Activated CD4-positive, CD25-positive, alpha-beta regulatory T cell (primary cell): ENCODE measurements around the gene TWIST1.

ENCODE experiments used
- DNase-seq, 4 experiments: peaks; one replicate each; lab custom pipeline; 2025; lab: John Stamatoyannopoulos, UW

Gene TWIST1

DNA sequence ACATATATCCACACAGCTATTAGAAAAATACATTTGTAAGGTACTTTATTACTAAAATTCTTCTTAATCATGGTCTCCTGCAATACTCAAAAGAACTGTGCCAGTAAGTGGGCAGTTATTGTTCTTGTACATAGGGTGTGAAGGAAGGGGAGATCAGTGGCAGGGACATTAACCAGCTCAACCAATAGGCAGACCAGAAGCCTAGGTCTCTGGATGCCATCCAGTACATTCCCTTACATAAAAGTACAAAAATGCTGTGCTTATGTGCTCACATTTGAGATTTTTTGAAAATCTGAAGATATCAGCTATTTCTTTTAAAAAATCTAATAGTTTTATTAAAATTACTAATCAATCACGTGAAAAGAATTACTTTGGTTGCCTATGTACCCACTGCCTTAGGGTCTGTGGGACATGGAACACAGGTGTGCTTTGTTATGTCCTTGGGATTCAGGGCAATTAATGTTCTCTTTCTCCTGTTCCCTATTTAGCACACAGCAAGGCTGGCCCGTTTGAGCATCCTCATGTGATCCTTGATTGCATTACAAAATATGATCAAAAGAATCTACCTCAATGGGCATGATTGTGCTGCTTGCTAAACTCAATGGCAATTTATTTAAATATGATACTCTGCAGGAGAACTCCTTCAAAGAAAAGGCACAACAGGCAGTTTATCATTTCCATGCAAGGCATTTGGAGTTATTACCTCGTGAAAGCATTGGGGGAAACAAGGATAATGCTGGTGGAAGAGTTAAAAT is 22.7 kb downstream of the TWIST1 start:
- no peak for DNase-seq

DNA sequence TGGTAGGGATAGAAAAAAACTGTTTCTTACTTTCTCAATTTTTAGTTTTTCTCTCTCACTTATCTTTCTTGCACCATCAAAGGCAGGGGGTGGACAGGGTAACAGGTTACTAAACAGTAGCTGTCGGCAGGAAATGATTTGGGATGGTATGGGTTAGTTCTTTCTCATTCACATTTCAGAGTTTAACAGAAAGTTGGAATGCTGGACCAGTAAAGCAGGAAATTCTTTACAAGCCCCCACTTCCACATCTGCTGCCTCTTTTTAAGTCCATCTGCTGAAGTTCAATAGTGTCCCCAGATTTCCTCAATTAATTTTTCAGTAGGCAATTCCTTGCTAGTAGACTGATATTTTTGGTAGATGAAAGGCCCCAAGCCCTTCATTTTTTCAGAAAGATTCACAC is 23.3 kb downstream of the TWIST1 start:
- DNase-seq = no peak

DNA sequence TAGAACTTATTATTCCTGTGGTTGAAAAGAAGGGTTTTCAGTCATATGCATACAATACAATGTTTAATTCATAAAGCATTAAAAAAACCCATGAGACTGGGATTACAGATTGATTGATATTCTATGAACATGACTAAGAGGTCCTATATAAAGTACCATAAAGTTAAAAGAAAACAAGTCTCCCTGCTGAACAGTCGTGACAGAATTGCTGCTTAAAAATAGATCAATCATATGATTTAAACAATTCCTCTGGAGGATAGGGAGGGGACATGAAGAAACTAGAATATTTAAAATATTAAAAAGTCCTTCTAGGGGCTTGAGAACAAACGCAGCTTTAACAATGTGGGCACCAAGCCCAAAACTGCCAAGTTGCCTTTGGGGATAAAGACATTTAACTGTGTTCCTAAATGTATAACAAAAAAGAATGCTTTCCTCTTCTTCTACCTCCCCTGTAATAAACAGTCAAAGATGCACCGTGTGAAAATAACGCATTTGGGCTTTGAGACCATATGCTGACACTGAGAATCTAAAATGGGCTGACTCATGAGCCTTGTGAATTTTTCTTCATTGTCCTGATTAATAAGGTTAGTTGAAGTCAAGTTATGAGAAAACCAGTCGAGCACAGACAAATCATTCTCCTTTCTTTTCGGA is 25.8 kb downstream of the TWIST1 start:
- DNase-seq = no peak

DNA sequence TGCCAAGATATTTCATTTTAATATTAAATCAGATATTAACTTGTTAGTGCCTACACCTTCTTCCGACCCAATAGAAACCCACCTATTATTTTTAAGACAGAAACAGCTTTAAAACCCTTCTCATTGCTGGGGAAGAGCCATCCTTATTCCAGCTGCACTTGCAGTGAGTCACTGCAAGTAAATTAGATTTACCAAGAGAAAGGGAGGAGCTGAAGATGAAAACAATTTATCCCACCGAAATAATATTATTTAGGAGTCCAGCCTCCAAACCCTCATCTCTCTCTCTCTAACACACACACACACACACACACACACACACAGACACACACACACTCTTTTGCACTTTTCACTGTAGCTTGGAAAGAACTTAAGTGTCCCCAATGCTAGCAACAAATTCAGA is 26.9 kb downstream of the TWIST1 start:
- no peak for DNase-seq

DNA sequence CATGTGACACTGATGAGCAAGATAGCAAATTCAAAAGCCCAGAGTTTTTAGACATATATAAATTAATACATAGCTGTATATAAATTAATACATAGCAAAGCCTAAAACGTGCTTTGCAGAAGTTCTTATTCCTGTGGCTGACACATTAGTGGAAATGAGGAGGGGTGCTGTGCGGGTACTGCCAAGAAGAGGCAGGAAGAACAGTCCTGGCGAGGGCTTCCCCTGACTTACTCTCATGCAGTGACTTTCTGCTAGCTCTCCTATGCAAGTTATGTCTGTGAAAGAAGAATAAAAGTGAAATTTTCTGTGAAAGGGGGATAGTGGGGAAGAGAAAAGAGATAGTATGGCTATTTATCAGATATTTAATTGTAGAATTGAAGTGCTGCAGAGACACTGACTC is 27.6 kb downstream of the TWIST1 start:
- no peak for DNase-seq

DNA sequence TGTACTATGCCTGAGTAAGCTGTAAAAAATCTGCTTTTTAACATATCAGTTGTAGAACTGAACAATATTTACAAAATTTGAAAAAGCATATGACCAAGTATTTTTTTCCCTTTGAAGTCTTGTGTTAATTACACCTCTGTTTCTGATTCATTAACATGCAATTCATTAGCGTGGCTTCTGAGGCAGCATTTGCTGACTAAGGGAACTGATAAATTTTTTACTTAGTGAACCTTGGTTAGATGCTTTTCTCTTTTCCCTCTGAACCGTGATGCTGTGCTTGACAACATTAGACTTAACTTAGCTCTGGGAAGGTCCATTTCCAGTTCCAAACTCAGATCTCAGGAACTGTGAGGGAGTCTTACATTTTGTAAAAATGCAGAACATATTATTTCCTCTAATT is 28.1 kb downstream of the TWIST1 start:
- DNase-seq = no peak

DNA sequence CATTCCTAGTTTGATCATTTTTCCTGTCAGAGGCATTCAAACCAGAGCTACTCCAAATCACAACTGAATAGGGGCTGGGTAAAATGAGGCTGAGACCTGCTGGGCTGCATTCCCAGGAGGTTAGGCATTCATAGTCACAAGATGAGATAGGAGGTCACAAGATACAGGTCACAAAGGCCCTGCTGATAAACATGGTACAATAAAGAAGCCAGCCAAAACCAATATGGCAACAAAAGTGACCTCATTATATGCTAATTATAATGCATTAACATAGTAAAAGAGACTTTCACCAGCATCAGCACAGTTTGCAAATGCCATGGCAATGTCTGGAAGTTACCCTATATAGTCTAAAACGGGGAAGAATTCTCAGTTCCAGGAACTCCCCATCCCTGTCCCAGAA is 37.3 kb downstream of the TWIST1 start:
- no peak for DNase-seq

DNA sequence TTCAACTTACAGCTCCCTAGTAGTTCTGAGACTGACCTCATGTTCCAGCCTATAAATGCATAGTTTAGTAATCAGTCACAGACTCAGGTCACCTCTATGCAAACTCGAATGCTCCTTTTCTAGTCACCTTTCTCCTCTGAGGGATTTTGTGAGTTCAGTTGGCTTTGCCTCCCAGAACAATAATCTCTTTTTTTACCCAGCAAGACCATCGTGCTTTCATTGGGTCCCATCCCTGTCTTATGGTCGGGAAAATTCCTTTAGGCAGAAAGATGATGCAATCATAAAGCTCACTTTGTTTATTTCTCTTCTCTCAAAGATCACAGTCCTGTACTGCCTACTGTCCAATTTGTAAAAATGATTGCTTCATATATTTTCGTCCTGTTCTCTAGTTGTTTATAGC is 38.4 kb downstream of the TWIST1 start:
- DNase-seq = no peak

DNA sequence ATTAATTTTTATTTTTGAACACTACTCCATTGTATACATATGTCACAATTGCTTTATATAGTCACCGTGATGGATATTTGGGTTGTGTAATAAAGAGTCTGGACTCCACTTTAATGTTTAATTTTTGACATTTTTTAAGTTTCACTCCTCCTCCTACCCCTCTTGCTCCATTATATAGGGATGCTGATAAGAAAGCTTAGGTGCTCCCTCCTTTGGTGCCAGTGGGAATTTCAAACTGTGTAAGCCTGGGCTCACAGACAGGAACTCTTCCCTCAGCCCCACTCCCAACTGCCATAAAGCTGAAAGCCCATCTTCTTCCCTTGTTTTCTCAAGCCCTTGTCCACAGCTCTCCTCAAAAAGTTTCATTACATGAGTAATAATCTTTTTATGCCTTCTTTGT is 47.6 kb downstream of the TWIST1 start:
- DNase-seq = no peak

DNA sequence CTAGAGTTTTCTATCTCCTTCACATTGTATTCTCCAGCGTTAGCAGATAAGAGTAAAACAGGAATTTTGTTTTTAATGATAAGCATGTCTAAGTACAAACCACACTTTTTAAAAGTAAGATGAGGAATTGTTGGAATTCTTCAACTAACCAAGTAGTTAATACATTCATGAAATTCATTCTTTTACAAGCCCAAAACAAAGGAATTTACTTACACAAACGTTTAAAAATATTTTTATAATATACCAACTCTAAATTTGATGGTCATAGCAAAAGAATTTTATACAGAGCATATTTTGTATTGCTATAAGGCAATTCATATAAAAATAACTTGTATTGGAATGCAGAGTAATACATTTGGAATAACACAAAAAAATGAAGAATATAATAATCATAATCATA is 51.3 kb downstream of the TWIST1 start:
- no peak for DNase-seq
